ENCODE results near the gene AGFG2.

AGFG2 gene

GRCh38 chr7:100583132-100584053, 44.4 kb downstream of the AGFG2 start:
- TF ChIP-seq EZH2phosphoT487 (IDR thresholded peaks at IDR 0.05; ENCODE audit: borderline replicate concordance) (no peak), CTCF (conservative IDR thresholded peaks at IDR 0.05; ENCODE audit: low read length) (no peak)
- H3K9me3 ChIP-seq (ENCODE audit: insufficient read depth, low read depth, low read length) = no peaks in the 10 kb centered on the region
- peak overlapping the region; percentile 97 for H3K4me3 ChIP-seq (ENCODE audit: low read length, poor library complexity, severe bottlenecking)
- H3F3A ChIP-seq (ENCODE audit: low read depth) = peaks cover 8% of the 10 kb centered on the region; the same call in 1 of the 2 replicates
- H4K20me1 ChIP-seq (ENCODE audit: insufficient read depth, low read length, poor library complexity, severe bottlenecking) = peaks cover 45% of the 10 kb centered on the region
- peak overlapping the region; percentile 99 for H3K4me2 ChIP-seq (ENCODE audit: low read depth, low read length, poor library complexity, severe bottlenecking)
- peaks cover 37% of the 10 kb centered on the region; the same call in 1 of the 2 replicates for H3K36me3 ChIP-seq (ENCODE audit: insufficient read depth, low read length)
- peaks cover 19% of the 10 kb centered on the region for H3K4me1 ChIP-seq (ENCODE audit: insufficient read depth, low read length, poor library complexity, severe bottlenecking)
- peak overlapping the region; percentile 96 for H3K9ac ChIP-seq (ENCODE audit: low read depth, low read length, poor library complexity, severe bottlenecking)
- H3K27me3 ChIP-seq (ENCODE audit: insufficient read depth, low read length, poor library complexity, severe bottlenecking) = no peaks in the 10 kb centered on the region
- H3K79me2 ChIP-seq (ENCODE audit: insufficient read depth, low read length) = peaks cover 58% of the 10 kb centered on the region
- no peak overlapping the region; the same call in 1 of the 2 replicates for H2AFZ ChIP-seq (ENCODE audit: low read length)
- no peaks in the 10 kb centered on the region for H3K9me2 ChIP-seq (replicated peaks; ENCODE audit: low read depth, low read length)

- TF ChIP-seq CTCF (conservative IDR thresholded peaks at IDR 0.05; ENCODE audit: low read length) = no peak
- no peak for TF ChIP-seq EZH2phosphoT487 (IDR thresholded peaks at IDR 0.05; ENCODE audit: borderline replicate concordance)
- H3K4me2 ChIP-seq (ENCODE audit: low read depth, low read length, poor library complexity, severe bottlenecking) = peak overlapping the region; percentile 99
- peaks cover 58% of the 10 kb centered on the region for H3K79me2 ChIP-seq (ENCODE audit: insufficient read depth, low read length)
- H3K27me3 ChIP-seq (ENCODE audit: insufficient read depth, low read length, poor library complexity, severe bottlenecking) = no peaks in the 10 kb centered on the region
- peaks cover 19% of the 10 kb centered on the region for H3K4me1 ChIP-seq (ENCODE audit: insufficient read depth, low read length, poor library complexity, severe bottlenecking)
- no peaks in the 10 kb centered on the region for H3K9me2 ChIP-seq (replicated peaks; ENCODE audit: low read depth, low read length)
- H3F3A ChIP-seq (ENCODE audit: low read depth) = peaks cover 8% of the 10 kb centered on the region; the same call in 1 of the 2 replicates
- H3K4me3 ChIP-seq (ENCODE audit: low read length, poor library complexity, severe bottlenecking) = peak overlapping the region; percentile 97
- peaks cover 45% of the 10 kb centered on the region for H4K20me1 ChIP-seq (ENCODE audit: insufficient read depth, low read length, poor library complexity, severe bottlenecking)
- no peak overlapping the region; the same call in 1 of the 2 replicates for H2AFZ ChIP-seq (ENCODE audit: low read length)
- H3K9me3 ChIP-seq (ENCODE audit: insufficient read depth, low read depth, low read length) = no peaks in the 10 kb centered on the region
- peak overlapping the region; percentile 96 for H3K9ac ChIP-seq (ENCODE audit: low read depth, low read length, poor library complexity, severe bottlenecking)
- H3K36me3 ChIP-seq (ENCODE audit: insufficient read depth, low read length) = peaks cover 30% of the 10 kb centered on the region; the same call in 1 of the 2 replicates
Observed at GRCh38 chr7:100584054-100584682, 45.2 kb downstream of the AGFG2 start.

GRCh38 chr7:100584683-100585510, 45.9 kb downstream of the AGFG2 start:
- H3K4me1 ChIP-seq (ENCODE audit: insufficient read depth, low read length, poor library complexity, severe bottlenecking) = peaks cover 19% of the 10 kb centered on the region
- TF ChIP-seq EZH2phosphoT487 (IDR thresholded peaks at IDR 0.05; ENCODE audit: borderline replicate concordance) = no peak
- TF ChIP-seq CTCF (conservative IDR thresholded peaks at IDR 0.05; ENCODE audit: low read length) = no peak
- H3F3A ChIP-seq (ENCODE audit: low read depth) = peaks cover 8% of the 10 kb centered on the region; the same call in 1 of the 2 replicates
- H2AFZ ChIP-seq (ENCODE audit: low read length) = no peak overlapping the region
- peak overlapping the region; percentile 97 for H3K4me3 ChIP-seq (ENCODE audit: low read length, poor library complexity, severe bottlenecking)
- peak overlapping the region; percentile 96 for H3K9ac ChIP-seq (ENCODE audit: low read depth, low read length, poor library complexity, severe bottlenecking)
- peaks cover 23% of the 10 kb centered on the region; the same call in 1 of the 2 replicates for H3K36me3 ChIP-seq (ENCODE audit: insufficient read depth, low read length)
- H4K20me1 ChIP-seq (ENCODE audit: insufficient read depth, low read length, poor library complexity, severe bottlenecking) = peaks cover 45% of the 10 kb centered on the region
- H3K27me3 ChIP-seq (ENCODE audit: insufficient read depth, low read length, poor library complexity, severe bottlenecking) = no peaks in the 10 kb centered on the region
- no peaks in the 10 kb centered on the region for H3K9me3 ChIP-seq (ENCODE audit: insufficient read depth, low read depth, low read length)
- peak overlapping the region; percentile 99 for H3K4me2 ChIP-seq (ENCODE audit: low read depth, low read length, poor library complexity, severe bottlenecking)
- H3K9me2 ChIP-seq (replicated peaks; ENCODE audit: low read depth, low read length) = no peaks in the 10 kb centered on the region
- peaks cover 58% of the 10 kb centered on the region for H3K79me2 ChIP-seq (ENCODE audit: insufficient read depth, low read length)
